Activated T-helper 1 cell treated with Interleukin-2 at 50 U/mL for 16 hours (primary cell): ENCODE measurements around the gene CCAR1.
"Not testable (repeated sequence)": the region's sequence is repeated elsewhere in the genome, so short reads cannot be mapped to it uniquely, and the experiment has no call there.

ENCODE experiments used
- DNase-seq: peaks from one replicate; pipeline ENCODE4 v3.0.0-alpha.2; 2020; ENCODE audit warnings: low read depth

Gene CCAR1

DNA sequence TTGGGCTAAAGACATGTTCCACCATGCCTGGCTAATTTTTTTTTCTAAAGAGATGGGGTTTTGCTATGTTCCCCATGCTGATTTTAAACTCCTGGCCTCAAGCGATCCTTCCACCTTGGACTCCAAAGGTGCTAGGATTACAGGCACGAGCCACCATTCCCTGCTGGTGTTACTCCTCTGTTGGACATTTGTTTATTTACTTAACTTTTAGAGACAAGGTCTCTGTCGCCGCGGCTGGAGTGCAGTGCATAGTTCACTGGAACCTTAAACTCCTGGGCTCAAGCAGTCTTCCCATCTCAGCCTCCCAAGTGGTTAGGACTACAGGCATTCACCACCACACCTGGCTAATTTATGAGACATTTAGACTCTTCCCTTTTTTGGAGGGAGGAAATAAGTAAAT is 38.9 kb downstream of the CCAR1 start:
- no peak for DNase-seq

DNA sequence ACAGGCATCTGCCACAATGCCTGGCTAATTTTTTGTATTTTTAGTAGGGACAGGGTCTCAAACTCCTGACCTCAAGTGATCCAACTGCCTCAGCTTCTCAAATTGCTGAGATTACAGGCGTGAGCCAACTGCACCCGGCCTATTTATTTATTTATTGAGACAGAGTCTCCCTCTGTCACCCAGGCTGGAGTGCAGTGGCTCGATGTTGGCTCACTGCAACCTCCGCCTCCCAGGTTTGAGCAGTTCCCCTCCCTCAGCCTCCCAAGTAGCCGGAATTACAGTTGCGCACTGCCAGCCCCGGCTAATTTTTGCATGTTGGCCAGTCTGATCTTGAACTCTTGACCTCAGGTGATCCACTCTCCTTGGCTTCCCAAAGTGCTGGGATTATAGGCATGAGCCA is 46.4 kb downstream of the CCAR1 start:
- not testable (repeated sequence) for DNase-seq

DNA sequence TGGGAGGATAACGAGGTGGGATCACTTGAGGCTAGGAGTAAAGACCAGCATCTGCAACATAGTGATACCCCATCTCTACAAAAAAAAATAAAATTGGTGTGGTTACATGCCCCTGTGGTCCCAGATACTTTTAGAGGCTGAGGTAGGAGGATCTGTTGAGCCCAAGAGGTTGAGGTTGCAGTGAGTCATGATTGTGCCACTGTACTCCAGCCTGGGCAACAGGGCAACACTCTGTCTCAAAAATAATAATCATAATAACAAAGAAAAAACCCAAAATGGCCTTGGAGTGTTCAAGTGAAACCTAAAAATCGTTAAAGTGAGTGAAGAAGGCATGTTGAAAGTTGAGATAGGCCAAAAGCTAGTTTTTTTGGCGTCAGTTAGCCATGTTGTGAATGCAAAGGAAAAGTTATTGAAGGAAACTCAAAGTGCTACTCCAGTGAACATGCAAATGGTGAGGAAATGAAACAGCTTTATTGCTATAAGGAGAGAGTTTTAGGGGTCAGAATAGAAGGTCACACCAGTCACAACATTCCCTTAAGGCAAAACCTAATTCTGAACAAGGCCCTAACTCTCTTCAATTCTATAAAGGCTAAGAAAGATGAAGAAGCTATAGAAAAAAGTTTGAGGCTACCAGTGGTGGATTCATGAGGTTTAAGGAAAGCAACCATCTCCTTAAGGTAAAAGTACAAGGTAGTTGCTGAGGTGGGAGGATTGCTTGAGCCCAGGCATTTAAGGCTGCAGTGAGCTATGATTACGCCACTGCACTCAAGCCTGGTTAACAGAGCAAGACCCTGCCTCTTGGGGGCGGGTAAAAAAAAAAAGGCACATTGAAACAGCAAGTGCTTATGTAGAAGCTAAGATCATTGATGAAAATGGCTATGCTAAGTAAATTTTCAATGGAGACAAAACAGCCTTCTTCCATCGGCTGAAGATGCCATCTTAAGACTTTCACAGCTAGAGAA is 60.9 kb downstream of the CCAR1 start:
- DNase-seq, result no peak

DNA sequence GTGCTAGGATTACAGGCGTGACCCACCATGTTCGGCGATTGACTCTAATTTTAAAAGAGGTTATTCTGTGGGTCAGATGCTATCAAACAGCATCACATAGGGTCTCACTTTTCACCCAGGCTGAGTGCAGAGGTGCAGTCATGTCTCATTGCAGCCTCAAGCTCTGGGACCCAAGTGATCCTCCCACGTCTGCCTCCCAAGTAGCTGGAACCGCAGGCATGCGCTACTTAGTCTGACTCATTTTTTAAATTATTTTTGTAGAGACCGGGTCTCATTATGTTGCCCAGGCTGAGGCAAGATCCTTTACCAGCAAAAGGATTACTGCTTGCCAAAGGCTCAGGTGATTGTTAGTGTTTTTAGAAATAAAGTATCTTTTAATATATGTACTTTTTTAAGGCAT is 63.4 kb downstream of the CCAR1 start:
- DNase-seq, result no peak

DNA sequence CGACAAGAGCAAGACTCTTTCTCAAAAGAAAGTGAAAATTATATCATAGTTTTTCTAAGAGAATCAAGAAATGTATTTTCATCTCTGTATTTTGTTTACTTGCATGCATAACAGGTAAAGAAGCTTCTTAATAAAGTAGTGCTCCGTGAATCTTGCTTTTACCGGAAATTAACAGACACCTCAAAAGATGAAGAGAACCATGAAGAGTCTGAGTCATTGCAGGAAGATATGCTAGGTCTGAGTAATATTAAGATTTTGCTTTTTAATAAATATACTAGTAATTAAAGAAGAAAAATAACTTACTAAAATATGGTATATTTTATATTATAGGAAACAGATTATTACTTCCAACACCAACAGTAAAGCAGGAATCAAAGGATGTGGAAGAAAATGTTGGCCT is 66.8 kb downstream of the CCAR1 start:
- no peak for DNase-seq

DNA sequence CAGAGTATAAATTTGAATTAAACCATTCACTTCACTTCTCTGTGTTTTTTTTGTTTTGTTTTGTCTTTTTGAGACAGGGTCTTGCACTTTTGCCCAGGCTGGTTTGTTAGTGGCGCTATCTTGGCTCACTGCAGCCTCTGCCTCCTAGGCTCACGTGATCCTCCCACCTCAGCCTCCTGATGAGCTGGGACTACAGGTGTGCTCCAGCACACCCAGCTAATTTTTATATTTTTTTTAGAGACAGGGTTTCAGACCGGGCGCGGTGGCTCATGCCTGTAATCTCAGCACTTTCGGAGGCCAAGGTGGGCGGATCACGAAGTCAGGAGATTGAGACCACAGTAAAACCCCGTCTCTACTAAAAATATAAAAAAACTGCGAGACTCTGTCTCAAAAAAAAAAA is 69.4 kb downstream of the CCAR1 start:
- DNase-seq, result no peak

DNA sequence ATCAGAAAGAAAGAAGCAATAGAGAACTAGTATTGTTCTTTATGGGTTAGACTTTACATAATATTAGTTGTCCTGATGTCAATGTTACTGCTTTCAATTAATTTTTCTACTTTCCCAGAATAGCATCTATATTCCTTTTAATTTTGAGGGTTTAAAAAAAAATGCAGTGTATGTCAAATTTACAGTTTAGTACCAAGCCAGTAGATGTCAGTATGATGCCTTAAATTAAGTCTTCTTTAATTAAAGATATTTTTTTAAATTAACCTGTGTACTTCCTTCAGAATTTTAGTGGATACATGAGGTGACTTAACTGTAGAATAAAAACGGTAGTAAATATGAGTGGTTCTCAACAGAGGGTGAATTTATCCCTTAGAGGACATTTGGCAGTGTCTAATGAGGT is 71.1 kb downstream of the CCAR1 start:
- no peak for DNase-seq

DNA sequence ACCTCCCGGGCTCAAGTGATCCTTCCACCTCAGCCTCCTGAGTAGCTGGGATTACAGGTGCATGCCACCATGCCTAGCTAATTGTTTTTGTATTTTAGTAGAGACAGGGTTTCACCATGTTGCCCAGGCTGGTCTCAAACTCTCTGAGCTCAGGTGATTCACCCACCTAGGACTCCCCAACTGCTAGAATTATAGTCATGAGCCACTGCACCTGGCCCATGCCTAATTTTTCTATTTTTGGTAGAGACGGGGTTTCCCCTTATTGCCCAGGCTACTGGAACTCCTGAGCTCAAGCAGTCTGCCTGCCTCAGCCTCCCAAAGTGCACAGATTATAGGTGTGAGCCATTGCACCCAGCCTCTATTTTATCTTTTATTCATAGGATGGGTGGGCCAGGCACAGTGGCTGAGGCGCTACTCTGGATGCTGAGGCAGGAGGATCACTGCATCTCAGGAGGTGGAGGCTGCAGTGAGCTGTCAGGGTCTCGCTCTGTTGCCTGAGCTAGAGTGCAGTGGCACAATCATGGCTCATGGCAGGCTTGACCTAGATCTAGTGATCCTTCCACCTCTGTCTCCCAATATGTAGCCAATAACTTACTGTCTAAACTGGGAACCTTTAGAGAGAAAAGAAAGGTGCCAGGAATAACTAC is 75.0 kb downstream of the CCAR1 start:
- no peak for DNase-seq

DNA sequence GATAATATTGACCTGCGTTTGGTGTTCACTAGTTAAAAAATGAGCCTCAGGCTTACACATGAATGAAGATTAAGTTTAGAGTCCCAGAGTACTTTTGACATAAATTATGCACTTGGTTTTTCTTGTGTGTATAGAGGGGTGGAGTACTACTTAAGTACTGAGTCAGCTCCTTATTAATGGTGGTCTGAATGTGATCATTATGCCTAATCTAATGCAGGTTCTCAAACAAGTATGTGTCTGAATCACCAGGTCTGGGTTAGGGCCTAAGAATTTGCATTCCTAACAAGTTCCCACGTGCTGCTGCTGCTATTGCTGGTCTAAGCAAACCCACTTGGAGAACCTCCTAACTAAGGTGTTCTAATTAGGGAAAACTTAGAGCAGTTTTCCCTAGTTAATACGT is 75.6 kb downstream of the CCAR1 start:
- no peak for DNase-seq

DNA sequence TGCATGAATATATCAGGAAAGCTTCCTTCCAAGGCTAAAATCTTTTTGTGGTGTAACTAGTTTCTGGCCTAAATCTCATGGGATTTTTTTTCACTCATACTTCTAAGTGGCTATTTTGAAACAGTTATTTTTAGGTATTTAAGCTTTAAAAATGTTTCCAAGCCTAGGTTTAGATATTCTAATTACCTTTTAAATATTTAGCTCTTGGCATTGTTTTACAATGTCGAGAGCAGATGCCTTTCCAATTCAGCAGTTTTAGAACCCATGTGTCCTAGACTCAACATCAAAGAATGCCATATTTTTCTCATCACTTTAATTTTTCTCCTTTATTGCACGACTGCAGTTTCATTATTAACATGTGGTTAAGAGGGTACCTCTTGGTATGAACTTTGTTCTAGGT is 79.2 kb downstream of the CCAR1 start:
- no peak for DNase-seq

DNA sequence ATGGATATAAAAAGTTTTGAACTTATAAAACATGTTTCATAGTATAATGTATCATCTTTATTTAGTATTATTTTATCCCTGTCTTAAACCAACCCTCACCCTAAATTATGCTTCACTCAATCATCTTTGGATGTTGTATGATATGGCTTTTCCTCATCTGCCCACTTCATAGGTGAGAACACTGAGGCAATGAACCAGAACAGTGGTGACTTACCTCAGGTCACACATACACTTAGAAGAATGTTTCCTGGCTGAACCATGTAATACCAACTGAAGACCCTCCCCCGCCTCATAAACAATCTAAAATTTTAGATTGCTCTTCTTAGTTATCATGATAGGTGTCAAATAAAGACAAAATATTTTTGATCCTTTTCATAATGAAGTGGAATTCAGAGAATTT is 83.7 kb downstream of the CCAR1 start:
- no peak for DNase-seq

DNA sequence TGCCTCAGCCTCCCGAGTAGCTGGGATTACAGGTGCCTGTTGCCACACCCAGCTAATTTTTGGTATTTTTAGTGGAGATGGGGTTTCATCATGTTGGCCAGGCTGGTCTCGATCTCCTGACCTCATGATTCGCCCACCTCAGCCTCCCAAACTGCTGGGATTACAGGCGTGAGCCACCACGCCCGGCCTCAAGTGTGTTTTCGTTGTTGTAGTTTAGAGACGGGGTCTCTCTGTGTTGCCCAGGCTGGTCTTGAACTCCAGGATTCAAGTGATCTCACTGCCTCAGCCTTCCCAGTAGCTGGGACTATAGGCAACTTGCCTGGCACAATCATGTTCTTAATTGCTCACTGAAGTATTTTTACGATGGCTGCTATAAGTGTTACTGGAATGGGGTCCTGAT is 89.8 kb downstream of the CCAR1 start:
- DNase-seq, result not testable (repeated sequence)

DNA sequence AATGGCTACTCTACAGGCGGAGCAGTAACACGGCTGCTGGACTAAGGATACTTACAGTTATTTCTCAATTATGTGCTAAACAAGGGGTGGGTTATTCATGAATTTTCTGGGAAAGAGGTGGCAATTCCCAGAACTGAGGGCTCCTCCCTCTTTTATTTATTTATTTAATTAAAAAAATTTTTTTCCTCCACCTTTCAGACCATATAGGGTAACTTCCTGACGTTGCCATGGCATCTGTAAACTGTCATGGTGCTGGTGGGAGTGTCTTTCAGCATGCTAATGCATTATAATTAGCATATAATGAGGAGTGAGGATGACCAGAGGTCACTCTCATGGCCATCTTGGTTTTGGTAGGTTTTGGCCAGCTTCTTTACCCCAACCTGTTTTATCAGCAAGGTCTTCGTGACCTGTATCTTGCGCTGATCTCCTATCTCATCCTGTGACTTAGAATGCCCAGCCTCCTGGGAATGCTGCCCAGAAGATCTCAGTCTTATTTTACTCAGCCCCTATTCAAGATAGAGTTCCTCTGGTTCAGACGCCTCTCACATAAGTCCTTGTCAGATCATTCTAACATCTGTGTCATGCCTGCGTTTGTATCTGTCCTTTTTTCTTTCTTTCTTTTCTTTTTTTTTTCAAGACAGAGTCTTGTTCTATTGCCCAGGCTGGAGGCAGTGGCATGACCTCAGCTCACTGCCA is 90.4 kb downstream of the CCAR1 start:
- DNase-seq, result no peak

DNA sequence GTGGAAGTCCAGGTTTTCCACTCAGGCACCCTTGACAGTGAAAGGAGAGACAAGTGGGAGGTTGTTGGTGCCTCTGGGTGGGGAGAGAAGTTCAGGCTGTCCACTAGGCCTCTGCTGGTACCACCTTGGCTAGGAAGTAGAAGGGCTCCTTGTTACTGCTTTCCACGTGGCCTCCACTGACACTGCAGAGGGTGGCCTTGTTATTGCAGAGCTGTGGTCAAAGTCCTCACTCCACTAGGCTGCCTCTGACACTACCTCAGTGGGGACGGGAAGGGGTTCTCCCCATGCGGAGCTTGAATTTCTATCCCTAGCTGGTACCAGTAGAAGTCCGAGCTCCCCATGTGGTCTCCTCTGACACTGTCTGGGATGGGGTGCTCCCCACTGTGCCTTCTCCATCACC is 91.4 kb downstream of the CCAR1 start:
- DNase-seq, result no peak

DNA sequence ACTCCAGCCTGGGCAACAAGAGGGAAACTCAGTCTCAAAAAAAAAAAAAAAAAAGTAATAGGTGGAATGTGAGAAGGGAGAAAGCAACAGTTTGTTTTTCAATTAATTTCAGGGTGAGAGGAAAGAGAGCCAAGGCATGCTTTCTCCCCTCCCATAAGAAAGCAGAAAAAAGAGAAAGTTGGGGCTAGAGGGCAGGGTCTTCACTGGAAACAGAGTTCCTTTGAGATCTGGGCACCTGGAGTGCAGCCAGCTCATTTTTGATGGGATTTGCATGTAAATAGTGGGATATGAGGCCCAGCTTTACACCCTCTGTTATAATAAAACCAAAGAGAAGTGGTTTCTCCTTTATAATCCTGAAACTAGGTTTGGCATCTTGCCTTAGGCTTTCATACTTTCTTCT is 92.5 kb downstream of the CCAR1 start:
- no peak for DNase-seq

DNA sequence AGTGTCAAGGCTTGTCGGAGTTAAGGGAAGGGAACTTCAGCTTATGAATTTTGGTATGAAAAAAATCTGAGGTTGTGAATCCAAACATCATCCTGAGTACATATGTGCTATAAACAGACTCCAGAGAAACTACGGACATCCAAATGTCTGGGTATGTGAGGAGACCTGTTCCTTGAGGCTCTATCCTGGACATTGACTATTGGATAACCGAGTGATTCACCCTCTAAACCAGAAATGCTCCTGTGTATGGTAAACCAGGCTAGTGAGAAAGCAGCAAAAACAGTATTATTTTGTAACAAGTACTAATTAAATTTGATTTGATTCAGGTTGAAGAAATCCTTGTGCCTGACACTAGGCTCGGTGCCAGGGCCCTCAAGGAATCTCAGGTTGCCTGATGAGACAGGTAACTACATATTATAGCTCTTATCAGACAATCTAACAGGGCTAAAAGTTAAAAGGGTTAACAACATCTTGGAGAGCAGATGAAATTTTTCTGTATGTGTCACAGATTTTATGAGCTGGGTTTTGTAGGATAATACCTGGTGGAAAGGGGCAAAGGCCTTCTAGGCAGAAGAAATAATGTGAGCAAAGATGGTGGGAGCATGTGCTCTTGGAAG is 95.9 kb downstream of the CCAR1 start:
- DNase-seq, result no peak

DNA sequence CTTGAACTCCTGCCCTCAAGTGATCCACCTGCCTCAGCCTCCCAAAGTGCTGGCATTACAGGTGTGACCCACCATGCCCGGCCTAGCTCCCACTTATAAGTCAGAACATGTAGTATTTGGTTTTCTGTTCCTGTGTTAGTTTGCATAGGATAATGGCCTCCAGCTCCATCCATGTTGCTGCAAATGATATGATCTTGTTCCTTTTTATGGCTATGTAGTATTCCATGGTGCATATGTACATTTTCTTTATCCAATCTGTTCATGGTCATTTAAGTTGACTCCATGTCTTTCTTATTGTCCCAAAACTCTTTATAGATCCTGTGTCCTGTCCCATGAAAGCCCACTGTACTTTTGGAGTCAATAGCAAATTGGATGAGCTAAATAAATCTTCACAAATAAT is 99.3 kb downstream of the CCAR1 start:
- not testable (repeated sequence) for DNase-seq

DNA sequence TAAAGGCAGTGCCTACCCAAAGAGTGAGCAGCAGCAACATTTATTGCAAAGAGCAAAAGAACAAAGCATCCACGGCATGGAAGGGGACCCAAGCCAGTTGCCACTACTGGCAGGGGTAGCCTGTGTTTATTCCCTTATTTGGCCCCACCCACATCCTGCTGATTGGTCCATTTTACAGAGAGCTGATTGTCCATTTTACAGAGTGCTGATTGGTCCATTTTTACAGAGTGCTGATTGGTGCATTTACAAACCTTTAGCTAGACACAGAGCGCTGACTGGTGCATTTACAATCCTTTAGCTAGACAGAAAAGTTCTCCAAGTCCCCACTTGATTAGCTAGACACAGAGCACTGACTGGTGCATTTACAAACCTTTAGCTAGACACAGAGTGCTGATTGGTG is 101.6 kb downstream of the CCAR1 start:
- DNase-seq, result not testable (repeated sequence)

DNA sequence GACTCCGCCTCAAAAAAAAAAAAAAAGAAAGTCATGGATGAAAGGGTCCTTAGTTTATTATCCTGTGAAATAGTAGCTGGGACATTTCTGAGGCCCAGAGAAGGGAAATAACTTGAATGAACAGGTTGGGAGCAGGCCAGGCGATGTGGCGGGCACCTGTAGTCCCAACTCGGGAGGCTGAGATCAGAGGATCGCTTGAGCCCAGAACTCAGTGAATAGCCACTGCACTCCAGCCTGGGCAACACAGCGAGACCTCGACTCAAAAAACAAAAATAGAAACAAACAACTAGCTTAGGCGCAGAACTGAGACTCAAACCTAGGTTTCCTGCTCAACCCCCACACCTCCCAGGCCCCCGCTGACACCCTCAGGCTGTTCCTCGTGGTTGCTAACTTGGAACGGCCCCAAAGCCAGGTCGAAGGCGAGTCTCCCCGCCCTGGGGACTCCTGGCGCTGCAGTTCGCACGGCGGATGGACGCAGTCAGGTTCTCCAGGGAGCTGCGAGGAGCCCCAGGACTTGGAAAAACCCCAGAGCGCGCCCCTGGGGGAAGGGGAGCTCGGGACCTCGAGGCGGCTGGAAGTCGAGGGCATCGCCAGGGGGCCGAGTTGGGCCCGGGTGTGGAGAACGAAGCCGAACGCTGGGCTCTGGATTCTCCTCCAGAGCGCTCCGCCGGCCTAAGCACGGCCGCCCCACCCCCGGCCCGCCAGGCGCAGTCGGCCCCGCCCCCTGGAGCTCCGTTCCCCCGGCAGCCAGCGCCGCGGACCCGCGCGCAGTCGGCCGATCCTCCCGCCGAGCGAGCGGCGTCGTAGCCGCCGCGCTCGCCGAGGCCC is 105.9 kb downstream of the CCAR1 start, which contains the start of gene STOX1:
STOX1 (plus strand) TSS at position 768 of the 828 bp plus-strand sequence. CDS start 93 bp downstream, outside the sequence.
- DNase-seq, result peak; percentile 10

DNA sequence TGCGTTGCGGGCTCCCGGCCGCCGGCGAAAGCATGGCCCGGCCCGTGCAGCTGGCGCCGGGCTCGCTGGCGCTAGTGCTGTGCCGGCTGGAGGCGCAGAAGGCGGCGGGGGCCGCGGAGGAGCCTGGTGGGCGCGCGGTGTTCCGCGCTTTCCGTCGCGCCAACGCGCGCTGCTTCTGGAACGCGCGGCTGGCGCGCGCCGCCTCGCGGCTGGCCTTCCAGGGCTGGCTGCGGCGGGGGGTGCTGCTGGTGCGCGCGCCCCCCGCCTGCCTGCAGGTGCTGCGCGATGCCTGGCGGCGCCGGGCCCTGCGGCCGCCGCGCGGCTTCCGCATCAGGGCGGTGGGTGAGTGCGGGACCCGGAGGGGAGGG is 106.5 kb downstream of the CCAR1 start:
- DNase-seq, result not testable (repeated sequence)

DNA sequence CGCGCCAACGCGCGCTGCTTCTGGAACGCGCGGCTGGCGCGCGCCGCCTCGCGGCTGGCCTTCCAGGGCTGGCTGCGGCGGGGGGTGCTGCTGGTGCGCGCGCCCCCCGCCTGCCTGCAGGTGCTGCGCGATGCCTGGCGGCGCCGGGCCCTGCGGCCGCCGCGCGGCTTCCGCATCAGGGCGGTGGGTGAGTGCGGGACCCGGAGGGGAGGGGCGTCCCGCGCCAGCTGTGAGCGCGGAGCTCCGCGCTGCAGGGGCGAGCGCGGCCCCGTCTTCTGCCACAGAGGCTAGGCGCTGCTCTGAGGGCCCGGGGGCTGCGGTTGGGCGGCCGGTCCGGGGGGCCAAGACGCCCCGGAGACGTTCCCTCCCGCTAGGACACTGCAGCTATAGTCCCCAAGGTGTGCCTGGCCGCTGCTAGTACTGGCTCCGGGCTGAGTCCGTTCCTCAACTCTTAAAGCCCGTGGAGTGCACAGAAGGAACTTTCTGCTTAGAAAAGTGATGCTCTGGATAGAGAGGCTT is 107.1 kb downstream of the CCAR1 start:
- not testable (repeated sequence) for DNase-seq
